Mononuclear cell (primary cell): Measurements from ENCODE around the gene DOCK3. TPM values are rescaled to one million over a fixed set of nuclear protein-coding genes. Genes with fewer than 3 reads are reported as not detected.
"Not testable (repeated sequence)": the region's sequence is repeated elsewhere in the genome, so short reads cannot be mapped to it uniquely, and the experiment has no call there.

Source experiments
- H3K27me3 ChIP-seq: 2 replicates; pipeline ENCODE4 v1.6.0; 2011; ENCODE audit warnings: low read length, control low read depth; ENCODE audit not compliant: insufficient read depth
- H3K4me1 ChIP-seq: 2 replicates; pipeline ENCODE4 v1.5.1; 2011; ENCODE audit warnings: mild to moderate bottlenecking, low read length, control low read depth; ENCODE audit not compliant: insufficient read depth
- H3K4me3 ChIP-seq: 2 replicates; pipeline ENCODE4 v1.5.1; 2011; ENCODE audit warnings: mild to moderate bottlenecking, low read length, moderate library complexity
- H3K9me3 ChIP-seq: 2 replicates; pipeline ENCODE4 v1.5.1; 2011; ENCODE audit warnings: low read depth, mild to moderate bottlenecking, control low read depth, low read length
- total RNA-seq: library from RNA; depleted of rRNA; stranded (reverse); fragments of >200 nt; gene quantifications from one replicate; pipeline ENCODE4 v1.2.3, GENCODE V29; 2012

DOCK3 gene
- total RNA-seq, 1 donor = 1.0 TPM

DNA sequence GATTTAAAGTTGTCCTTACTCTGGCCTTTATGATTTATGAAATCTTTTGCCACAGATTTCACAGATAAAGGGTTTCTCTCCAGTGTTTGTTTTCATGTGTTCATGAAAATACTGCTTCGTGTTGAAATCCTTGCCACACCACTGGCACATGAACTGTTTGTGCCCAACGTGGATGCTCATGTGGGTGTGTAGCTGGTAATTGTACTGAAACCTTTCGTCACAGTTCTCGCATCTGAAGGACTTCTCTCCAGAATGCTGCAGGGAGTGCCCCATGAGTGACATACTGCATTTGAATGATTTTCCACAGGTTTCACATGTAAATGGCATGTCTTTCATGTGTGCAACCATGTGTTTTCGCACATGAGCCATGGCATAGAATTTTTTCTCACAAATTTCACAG is 111.9 kb downstream of the DOCK3 start:
- Histone ChIP-seq H3K9me3 (no peaks in the 10 kb centered on the region), H3K4me3 (no peak overlapping the region), H3K4me1 (no peaks in the 10 kb centered on the region), H3K27me3 (no peaks in the 10 kb centered on the region)

DNA sequence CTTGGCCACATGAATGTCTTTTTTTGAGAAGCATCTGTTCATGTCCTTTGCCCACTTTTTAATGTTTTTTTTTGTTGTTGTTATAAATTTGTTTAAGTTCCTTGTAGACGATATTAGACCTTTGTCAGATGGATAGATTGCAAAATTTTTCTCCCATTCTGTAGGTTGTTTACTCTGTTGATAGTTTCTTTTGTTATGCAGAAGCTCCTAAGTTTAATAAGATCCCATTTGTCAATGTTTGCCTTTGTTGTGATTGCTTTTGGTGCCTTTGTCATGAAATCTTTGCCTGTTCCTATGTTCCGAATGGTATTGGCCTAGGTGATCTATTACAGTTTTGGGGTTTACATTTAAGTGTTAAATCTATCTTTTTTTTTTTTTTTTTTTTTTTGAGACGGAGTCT is 116.2 kb downstream of the DOCK3 start:
- not testable (repeated sequence) for H3K4me3 ChIP-seq, H3K9me3 ChIP-seq, H3K27me3 ChIP-seq, H3K4me1 ChIP-seq

DNA sequence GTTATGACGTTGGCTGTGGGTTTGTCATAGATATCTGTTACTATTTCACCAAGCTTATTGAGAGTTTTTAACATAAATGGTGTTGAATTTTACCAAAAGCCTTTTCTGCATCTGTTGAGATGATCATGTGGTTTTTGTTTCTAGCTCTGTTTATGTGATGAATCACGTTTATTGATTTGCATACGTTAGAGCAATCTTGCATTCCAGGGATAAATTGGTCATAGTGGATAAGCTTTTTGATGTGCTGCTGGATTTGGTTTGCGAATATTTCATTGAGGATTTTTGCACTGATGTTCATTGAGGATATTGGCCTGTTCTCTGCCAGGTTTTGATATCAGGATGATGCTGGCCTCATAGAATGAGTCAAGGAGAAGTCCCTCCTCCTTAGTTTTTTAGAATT is 117.8 kb downstream of the DOCK3 start:
- Histone ChIP-seq H3K4me3 (no peak overlapping the region), H3K4me1 (no peaks in the 10 kb centered on the region), H3K27me3 (no peaks in the 10 kb centered on the region), H3K9me3 (no peaks in the 10 kb centered on the region)

DNA sequence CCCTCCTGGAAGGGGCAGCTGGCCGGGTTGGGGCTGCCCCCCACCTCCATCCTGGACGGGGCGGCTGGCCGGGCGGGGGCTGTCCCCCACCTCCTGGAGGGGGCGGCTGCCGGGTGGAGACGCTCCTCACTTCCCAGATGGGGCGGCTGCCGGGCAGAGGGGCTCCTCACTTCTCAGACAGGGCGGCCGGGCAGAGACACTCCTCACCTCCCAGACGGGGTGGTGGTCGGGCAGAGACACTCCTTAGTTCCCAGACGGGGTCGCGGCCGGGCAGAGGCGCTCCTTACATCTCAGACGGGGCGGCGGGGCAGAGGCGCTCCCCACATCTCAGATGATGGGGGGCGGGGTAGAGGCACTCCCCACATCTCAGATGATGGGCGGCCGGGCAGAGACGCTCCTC is 129.1 kb downstream of the DOCK3 start:
- not testable (repeated sequence) for H3K27me3 ChIP-seq, H3K4me3 ChIP-seq, H3K4me1 ChIP-seq
- H3K9me3 ChIP-seq = peaks cover 38% of the 10 kb centered on the region

DNA sequence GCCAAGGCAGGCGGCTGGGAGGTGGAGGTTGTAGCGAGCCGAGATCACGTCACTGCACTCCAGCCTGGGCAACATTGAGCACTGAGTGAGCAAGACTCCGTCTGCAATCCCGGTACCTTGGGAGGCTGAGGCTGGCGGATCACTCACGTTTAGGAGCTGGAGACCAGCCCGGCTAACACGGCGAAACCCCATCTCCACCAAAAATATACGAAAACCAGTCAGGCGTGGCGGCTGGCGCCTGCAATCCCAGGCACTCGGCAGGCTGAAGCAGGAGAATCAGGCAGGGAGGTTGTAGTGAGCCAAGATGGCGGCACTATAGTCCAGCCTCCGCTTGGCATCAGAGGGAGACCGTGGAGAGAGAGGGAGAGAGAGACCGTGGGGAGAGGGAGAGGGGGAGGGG is 129.6 kb downstream of the DOCK3 start:
- H3K27me3 ChIP-seq, H3K4me1 ChIP-seq: not testable (repeated sequence)

DNA sequence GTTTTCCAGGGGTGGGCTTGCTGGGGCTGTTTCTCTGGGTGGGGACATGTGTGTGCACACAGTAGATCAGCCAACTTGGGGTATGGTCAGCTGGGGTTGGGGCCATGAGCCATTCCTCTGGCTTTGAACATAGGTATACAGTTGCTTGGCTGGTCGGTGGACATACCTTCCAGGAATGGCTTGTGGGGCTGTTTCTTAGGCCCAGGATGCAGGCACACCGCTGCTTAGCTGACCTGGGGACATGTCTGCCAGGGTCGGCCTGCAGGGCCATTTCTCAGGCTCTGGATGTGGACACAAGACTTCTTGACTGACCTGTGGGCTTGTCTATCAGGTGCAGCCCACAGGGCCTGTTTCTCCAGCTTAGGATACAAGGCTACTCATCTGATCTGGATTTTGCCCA is 130.6 kb downstream of the DOCK3 start:
- Histone ChIP-seq H3K9me3 (peaks cover 23% of the 10 kb centered on the region), H3K27me3 (no peaks in the 10 kb centered on the region), H3K4me3 (no peak overlapping the region), H3K4me1 (no peaks in the 10 kb centered on the region)

More for the DNA sequence above, 129.6 kb downstream of the DOCK3 start:
- H3K4me3 ChIP-seq = not testable (repeated sequence)
- peaks cover 33% of the 10 kb centered on the region for H3K9me3 ChIP-seq

DNA sequence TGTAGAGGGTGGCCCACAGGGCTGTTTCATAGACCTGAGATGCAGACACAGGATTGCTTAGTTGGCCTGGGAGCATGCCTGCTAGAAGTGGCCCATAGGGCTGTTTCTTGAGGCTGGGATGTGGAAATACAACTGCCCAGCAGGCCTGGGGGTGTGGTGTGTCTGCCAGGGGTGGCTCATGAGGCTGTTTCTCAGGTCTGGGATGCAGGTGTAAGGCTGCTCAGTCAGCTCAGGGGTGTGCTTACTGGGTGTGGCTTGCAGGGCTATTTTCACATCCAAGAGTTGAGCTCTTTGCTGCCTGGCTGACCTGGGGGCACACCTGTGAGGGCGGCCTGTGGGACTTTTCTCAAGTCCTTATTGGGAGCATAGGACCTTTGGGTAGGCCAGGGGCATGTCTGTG is 131.3 kb downstream of the DOCK3 start:
- H3K9me3 ChIP-seq = peaks cover 16% of the 10 kb centered on the region
- no peaks in the 10 kb centered on the region for H3K4me1 ChIP-seq
- no peaks in the 10 kb centered on the region for H3K27me3 ChIP-seq
- H3K4me3 ChIP-seq = no peak overlapping the region

DNA sequence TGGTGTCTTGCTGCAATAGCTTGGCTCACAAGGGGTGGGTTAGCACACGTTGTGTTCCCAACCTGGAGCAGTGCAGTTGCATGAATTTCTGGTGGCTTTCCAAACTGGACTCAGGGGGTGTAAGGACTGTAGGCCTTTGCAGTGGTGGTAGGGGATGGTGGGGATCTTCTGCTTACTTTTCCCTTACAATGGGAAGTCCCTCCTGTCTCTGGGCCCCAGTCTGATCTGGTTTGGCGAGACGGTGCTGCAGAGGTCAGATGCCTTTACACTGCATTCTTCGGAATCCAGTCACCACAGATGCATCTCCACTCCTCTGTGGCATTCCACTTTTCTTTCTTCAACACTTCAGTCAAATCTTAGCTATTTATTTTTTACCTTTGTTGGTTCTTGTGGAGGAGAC is 132.1 kb downstream of the DOCK3 start:
- no peaks in the 10 kb centered on the region for H3K27me3 ChIP-seq
- H3K4me3 ChIP-seq = no peak overlapping the region
- peaks cover 8% of the 10 kb centered on the region for H3K9me3 ChIP-seq
- H3K4me1 ChIP-seq = no peaks in the 10 kb centered on the region

DNA sequence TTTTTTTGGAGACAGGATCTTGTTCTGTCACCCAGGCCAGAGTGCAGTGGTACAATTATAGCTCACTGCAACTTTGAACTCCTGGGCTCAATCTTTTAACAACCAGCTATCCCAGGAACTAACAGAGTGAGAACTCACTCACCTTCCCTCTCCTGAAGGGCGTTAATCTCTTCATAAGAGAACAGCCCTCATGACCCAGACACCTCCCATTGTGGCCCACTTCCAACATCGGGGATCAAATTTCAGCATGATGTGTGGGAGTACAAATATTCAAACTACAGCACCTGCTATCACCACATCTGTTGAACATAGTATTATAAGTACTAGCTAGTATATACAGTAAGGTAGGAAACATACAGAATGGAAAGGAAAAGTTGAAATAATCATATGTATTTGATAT is 132.5 kb downstream of the DOCK3 start:
- Histone ChIP-seq H3K9me3 (peaks cover 4% of the 10 kb centered on the region), H3K27me3 (no peaks in the 10 kb centered on the region), H3K4me3 (no peak overlapping the region), H3K4me1 (no peaks in the 10 kb centered on the region)

DNA sequence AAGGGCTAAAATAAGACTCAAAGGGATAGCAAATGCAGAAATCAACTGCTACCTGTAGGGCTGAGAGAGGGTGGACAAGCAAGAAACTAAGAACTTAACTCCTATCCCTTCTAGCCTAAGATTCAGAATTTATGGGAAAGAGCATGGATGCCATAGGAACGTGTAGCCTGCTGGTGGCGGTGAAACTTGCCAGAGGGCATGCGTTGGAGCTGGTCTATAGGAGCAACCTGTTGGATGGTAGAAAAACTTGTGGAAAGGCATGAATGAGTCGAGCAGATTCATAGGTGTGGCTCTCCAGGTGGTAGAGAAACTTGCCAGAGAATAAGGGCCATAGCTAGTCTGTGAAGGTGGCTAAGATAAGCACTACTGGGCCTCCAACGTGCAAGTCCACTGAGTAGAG is 137.2 kb downstream of the DOCK3 start:
- no peaks in the 10 kb centered on the region for H3K27me3 ChIP-seq
- no peaks in the 10 kb centered on the region for H3K4me1 ChIP-seq
- no peak overlapping the region for H3K4me3 ChIP-seq
- no peaks in the 10 kb centered on the region for H3K9me3 ChIP-seq

DNA sequence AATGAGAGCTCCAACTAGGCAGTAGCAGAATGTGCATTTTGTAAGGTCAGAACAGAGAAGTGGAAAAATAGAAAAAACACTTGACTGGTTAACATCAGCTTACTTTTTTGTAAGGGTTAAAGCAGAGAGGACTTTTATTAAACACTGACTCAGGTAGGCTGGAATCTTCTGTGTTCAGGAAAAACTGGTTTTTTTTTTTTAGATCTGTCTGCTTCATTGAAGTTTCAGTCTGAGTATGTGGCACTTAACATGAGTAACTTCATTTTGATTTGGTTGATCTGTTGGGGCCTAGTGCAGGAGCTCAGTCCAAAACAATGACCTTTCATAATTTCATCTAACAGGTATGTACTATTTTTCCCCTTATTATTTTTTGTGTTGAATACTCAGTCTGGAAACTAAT is 141.1 kb downstream of the DOCK3 start:
- no peak overlapping the region for H3K4me3 ChIP-seq
- no peaks in the 10 kb centered on the region for H3K9me3 ChIP-seq
- no peaks in the 10 kb centered on the region for H3K27me3 ChIP-seq
- no peaks in the 10 kb centered on the region for H3K4me1 ChIP-seq

DNA sequence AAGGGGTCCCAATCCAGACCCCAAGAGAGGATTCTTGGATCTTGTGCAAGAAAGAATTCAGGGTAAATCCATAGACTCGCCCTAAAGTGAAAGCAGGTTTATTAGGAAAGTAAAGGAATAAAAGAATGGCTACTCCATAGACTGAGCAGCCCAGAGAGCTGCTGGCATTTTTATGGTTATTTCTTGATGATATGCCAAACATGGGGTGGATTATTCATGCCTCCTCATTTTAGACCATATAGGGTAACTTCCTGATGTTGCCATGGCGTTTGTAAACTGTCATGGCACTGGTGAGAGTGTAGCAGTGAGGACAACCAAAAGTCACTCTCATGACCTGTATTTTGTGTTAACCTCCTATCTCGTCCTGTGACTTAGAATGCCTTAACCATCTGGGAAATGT is 142.2 kb downstream of the DOCK3 start:
- H3K4me3 ChIP-seq = no peak overlapping the region
- H3K27me3 ChIP-seq = no peaks in the 10 kb centered on the region
- H3K4me1 ChIP-seq = no peaks in the 10 kb centered on the region
- no peaks in the 10 kb centered on the region for H3K9me3 ChIP-seq

DNA sequence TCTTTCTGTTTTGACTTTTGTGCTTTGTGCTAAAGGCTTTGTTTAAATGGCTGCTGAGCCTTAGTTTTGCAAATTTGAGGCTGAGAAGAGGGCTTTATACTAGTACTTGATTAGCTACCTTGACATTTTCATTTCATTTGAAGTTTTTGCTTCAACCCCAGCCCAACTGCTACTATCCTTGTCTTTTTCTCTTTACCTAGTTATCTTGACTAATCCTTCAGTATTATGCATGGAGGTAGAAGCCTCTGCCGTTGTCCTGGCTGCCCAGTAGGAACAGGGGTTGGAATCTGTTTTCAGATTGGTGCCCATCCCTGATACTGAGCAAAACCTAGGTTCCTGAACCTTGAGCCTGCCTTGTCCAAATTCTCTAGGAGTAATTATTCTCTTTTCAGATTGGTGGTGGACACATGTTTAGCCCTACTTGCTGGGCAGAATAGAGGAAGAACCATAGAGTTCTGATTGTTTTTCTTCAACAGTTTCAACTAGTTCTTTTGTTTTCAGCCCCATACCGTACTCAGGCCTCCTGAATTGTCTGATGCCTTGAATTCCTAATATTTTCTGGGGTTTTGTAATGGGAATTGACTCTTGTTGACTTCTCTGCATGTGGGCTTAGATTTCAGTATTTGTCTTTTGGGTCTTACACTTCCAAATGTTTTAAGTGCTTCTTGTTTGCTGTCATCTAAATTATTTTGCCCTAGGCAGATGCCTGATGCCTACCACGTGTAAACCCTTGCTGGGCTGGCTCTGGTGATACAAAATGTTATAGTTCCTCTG is 143.2 kb downstream of the DOCK3 start:
- Histone ChIP-seq H3K4me1 (no peaks in the 10 kb centered on the region), H3K4me3 (no peak overlapping the region), H3K27me3 (no peaks in the 10 kb centered on the region), H3K9me3 (no peaks in the 10 kb centered on the region)

DNA sequence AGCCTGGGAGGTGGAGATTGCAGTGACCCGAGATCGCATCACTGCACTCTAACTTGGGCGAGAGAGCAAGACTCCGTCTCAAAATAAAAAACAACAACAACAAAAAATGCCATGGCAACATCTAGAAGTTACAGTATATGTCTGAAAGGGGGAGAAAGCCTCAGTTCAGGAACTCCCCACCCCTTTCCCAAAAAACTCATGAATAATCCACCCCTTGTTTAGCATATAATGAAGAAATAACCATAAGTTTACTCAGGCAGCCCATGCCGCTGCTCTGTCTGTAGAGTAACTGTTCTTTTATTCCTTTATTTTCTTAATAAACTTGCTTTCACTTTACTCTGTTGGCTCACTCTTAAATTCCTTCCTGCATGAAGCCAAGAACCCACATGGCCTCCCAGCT is 145.2 kb downstream of the DOCK3 start:
- Histone ChIP-seq H3K9me3 (no peaks in the 10 kb centered on the region), H3K27me3 (no peaks in the 10 kb centered on the region), H3K4me1 (no peaks in the 10 kb centered on the region)

DNA sequence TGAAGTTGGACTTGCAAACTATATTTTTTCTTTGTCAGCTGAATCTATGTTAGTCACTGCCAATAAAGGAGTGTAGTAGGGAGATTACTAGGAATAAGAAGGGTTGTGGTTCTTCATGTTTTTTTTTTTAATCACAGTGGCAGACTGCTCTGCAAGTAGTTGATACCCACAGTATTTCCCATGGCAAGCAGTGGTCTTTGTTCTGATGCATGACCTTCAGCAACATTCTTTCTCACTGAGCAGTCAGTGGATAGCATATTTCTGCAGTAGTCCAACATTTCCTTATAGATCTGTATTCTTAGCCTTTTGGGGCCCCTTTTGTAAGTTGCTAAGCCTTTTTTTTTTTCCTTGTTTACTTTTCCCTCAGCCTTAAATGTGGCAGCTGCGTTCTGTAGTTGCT is 151.1 kb downstream of the DOCK3 start:
- no peaks in the 10 kb centered on the region for H3K4me1 ChIP-seq
- no peaks in the 10 kb centered on the region for H3K9me3 ChIP-seq
- H3K27me3 ChIP-seq = no peaks in the 10 kb centered on the region
- no peak overlapping the region for H3K4me3 ChIP-seq

More for the DNA sequence above, 145.2 kb downstream of the DOCK3 start:
- no peak overlapping the region for H3K4me3 ChIP-seq

DNA sequence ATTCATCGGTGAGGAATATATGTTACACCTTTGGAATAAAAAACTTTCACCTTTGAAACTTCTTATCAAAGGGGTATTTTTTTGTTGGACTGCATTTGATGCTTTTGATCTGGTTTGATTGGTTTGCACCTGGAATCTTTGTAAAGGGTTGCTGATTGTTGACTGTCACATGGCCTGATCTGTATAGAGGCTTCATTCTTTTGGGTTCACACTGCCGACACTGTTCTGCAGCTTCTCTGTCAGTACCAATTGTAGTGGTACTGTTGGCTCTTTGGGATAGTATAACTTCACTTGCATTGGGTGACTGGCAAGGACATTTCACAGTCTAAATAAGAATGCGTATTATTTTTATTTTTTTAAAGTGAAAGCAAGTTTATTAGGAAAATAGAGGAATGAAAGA is 155.7 kb downstream of the DOCK3 start:
- Histone ChIP-seq H3K9me3 (peaks cover 7% of the 10 kb centered on the region), H3K27me3 (no peaks in the 10 kb centered on the region), H3K4me3 (no peak overlapping the region), H3K4me1 (no peaks in the 10 kb centered on the region)
